GM19025 (cell line): ENCODE results near the gene ITSN2.
A peak's percentile ranks its signal among the peaks of the same experiment; 100 is the strongest.
"Not testable (repeated sequence)": the region's sequence is repeated elsewhere in the genome, so short reads cannot be mapped to it uniquely, and the experiment has no call there.

Experiments
- ATAC-seq: cut with Tn5 transposase; IDR thresholded peaks from one replicate; pipeline ENCODE4 v1.9.1; 2021; ENCODE audit warnings: mild to moderate bottlenecking, low read depth, moderate library complexity; ENCODE audit not compliant: unreplicated experiment

Gene ITSN2

DNA sequence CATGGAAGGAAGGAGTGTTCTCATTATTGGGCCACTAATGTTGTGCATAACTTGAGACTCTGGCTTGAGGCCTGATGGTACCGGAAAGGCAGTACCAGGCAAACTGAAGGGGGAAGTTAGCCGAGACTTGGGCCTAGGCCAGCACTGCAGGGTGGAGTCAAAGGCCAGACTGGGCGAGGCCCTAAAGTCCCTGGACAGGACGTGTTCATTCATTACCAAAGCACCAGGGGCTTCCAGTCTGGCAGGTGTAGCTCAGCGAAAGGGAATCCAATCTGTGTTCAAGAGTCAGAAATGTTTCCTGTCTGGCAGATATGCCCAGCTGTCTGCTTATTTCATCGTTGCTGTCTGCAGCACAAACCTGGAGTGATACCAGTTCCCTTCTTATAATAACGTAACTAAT, 4.7 kb upstream of the ITSN2 start:
- ATAC-seq: no peak

DNA sequence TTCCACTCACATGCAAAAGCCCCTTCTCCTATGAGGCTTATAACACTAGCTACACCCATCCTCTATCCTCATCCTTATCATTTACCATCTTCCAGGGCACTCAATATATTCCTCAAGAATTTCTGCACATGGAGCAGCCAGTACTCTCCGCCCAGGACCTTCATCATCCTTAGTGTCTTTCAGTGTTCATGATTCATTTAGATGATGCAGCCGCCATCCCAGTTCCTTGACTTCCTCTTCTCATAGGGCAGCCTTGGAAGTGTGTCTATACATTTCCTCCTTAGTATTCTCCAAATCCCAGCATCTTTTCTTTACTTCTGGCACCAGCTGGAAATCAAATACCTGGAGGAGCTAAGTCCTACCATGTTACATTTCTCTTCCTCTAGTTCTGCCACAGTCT, 3.0 kb upstream of the ITSN2 start:
- no peak for ATAC-seq

DNA sequence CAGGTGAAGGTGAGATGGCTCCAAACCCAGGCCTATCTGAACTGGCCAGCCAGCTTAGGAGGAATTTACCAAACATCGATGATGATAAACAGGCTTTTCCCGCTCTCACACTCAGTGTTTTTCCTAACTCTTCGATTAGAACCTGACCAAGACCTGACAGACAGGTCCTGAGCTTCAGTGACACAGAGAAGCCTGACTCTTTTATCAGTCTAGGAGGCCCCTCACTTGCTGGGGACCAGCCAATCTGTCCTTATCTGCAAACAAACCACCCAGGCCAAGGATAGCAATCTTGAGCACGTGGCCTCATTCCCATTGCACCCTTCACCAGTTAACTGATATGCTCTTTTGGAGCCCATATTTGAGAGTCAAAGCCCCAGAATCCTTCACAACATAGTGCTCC, 1.9 kb upstream of the ITSN2 start:
- no peak for ATAC-seq

DNA sequence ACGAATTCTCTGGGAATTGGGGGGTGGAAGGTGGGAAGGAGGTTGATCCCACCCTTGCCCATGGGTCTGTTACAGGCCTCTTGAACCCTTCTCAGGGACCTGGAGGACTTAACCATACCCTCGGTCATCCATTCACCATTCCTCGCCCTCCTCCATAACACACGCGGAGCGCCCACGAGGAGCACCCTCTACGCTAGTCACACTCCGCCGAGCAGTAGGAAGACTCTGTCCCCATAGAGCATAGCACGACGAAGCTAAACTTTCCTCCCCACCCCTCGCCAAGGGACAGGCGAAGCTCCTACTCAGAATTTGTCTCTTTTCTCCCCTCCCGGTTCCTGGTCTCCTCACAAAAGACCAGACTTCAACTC, 611 bp upstream of the ITSN2 start:
- no peak for ATAC-seq

DNA sequence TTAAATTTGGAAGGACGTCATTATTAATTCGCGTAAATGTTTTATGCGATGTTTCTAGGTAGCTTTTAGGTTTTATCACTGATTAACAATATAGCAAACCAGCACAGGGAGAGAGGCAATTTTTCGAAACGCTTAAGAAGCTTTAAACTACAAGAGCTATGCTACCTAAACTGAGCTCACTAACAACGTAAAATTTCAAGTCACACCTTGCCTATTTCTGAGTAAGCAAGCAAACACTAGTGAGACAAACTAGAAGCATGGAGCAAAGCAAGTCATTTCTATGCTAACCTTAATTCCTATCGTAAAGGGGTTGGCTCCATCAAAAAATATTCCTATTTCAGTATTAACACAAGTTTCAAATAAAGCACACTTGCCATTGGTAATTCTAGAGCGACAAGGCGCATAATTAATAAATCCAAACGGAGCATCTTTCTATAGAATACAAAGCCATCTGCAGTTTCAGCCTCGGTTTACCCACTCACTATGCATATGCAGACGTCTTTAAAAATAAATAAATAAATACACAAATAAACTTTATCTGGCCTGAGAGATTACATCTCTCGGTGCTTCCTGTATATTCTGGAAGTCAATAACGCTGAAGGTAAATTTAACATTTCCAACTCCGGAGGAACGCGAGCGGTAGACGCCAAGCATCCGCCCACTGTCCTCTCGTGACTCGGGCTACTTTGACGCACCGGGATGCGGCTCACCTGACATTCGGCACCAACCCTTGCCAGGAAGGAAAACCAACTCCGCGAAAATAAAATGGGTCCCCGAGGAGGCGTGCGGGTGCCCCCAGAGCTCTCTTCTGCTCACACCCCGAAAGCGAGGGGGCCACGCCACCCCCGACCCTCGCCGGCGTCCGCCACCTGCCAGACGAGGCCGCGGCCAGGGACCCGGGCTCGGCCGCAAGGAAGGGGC, 947 bp downstream of the ITSN2 start:
- ATAC-seq: no peak

DNA sequence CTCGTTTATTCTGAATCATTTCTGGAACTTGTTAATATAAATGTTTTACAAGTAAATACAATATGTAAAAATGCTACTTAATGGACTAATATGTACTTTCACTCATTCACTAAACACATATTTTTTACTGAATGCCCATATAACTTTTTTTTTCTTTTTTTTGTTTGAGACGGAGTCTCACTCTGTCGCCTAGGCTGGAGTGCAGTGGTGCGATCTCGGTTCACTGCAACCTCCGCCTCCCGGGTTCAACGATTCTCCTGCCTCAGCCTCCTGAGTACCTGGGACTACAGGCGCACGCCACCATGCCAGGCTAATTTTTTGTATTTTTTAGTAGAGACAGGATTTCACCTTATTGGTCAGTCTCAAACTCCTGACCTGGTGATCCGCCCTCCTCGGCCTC, 2.6 kb downstream of the ITSN2 start:
- not testable (repeated sequence) for ATAC-seq

DNA sequence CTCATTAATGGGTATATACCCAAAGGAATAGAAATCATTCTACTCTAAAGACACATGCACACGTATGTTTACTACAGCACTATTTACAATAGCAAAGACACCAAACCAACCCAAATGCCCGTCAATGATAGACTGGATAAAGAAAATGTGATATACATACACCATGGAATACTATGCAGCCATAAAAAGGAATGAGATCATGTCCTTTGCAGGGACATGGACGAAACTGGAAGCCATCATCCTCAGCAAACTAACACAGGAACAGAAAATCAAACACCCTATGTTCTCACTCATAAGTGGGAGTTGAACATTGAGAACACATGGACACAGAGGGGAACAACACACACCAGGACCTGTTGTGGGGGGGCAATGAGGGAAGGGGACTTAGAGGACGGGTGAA, 3.2 kb downstream of the ITSN2 start:
- not testable (repeated sequence) for ATAC-seq

DNA sequence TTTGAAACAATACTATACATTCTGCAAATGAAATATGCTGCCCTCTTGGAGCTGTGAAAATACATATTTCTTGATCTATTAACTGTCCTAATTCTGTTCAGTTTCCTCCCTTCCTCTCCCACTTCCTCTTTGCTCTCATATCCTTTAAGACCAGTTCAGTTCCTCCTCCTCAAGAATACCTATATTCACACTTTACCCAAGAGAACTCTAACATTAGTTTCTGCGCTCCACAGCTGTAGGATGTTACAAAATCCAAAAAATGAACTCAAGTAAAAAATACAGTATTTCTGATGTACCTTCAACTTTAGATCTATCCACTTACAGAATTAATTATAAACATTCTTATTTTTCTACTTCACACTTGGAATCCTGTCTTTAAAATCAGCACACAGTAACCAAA, 5.4 kb downstream of the ITSN2 start:
- no peak for ATAC-seq

DNA sequence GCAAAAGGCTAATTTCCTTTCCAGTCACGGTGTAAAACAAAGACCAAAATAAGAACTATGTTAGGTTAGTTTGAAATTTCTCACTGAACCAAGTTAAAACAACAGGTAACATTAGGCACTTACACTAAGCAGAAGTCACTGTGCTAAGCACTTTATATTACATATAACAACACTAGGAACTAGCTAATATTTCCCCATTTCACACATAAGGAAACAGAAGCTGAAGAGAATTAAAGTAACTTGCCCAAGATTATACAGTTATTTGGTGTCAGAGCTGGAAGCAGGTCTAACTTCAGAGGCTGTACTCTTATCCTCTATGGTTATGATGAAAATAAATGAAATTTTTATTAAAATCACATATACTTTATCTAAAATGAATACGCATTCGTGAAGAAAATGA, 5.9 kb downstream of the ITSN2 start:
- ATAC-seq: no peak

DNA sequence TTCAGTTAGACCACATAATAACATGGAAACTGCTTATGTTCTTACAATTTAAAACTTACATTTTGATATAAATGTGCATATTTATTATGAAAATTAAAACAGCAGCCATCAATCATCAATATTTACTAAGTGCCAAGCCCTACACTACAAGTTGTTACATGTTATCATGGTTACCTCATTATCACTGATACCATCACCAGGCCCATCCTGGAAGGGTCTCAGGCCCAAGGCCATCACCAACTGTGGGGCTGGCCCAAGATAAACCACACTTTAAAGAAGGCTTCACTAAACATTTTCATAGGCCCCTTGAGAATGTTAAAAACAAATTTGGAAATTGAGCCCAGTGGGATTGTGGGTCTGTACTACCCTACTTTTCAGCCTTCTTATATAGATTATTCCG, 6.4 kb downstream of the ITSN2 start:
- ATAC-seq: no peak

DNA sequence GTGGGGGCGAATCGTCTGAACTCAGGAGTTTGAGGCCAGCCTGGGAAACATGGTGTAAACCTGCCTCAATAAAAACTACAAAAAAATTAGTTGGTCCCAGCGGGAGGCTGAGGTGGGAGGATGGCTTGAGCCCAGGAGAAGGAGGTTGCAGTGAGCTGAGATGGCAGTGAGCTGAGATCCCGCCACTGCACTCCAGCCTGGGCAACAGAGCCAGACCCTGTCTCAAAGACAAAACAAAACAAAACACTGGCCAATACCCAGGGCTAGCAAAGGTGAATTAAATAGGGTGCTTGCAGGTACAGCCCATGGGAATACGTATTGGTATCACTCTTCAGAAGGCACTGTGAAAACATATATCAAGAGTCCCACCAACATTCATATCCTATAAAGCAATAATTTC, 7.0 kb downstream of the ITSN2 start:
- no peak for ATAC-seq

DNA sequence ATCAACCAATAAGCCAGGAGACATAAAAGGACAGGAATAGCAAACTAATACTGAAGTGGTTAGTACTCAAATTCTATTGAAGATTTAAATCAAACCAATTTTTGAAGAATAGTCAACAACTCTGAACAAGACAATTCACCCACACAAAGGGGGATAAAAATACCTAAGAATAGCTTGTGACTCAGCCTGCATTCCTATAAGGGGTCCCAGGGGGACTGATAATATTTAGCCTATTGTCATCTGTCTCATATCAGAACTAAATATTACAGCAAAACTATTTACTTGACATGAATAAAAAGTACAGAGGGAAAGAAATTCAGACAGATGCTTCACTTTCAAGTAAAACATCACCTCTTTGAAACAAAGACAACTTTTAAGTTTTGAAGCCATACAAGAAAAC, 7.7 kb downstream of the ITSN2 start:
- ATAC-seq: no peak

DNA sequence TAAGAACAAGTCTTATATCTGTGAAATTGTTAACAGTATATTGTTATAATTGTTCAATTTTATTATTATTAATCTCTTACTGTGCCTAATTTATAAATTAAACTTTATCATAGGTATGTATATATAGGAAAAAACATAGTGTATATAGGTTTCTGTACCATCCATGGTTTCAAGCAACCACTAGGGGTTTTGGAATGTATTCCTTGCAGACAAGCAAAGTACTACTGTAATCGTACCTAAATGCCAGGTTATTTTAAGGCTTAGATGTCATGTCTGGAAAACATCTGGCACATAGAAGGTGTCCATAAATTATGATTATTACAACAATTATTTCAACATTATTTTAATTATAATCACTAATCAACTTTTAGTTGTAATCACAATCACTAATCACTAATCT, 8.4 kb downstream of the ITSN2 start:
- no peak for ATAC-seq

DNA sequence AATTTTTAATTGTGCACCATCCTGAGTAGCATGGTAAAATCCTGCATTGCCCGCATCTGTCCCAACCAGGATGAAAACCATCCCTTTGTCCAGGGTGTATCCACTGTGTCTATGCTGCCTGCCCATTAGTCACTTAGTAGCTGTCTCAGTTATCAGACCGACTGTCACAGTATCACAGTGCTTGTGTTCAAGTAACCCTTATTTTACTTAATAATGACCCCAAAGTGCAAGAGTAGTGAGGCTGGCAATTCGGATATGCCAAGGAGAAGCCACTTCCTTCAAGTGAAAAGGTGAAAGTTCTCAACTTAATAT, 8.8 kb downstream of the ITSN2 start:
- no peak for ATAC-seq

DNA sequence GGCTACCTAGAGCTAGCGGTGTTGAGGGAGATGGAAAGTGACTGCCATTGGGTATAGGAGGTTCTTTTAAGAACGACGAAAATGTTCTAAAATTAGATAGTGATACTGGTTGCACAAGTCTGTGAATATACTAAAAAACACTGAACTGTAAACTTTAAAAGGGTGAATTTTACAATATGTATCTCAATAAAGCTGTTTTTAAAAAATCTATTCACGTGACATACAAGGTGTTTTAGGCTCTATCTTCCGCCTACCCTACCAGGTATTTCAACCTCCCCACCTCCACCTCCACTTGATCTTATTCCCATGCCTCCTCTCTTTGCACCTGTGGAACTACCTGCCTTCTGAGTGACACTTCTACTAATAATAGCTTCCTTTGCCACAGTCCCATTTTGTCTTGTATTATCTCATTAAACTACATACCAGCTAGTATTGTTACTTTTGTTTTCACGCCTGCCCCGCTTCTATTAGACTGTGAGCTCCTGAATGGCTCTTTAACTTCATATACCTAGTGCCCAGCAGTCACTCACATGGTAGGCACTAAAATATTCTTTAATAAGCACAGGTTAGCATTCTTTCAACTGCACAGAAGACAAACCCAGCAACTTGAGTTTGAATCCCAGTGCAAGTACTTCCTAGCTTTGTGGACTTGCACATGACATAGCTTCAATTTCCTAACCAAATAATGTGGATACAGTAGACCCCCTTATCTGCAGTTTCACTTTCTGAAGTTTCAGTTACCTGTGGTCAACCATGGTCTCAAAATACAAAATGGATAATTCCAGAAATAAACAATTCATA, 9.3 kb downstream of the ITSN2 start:
- no peak for ATAC-seq

DNA sequence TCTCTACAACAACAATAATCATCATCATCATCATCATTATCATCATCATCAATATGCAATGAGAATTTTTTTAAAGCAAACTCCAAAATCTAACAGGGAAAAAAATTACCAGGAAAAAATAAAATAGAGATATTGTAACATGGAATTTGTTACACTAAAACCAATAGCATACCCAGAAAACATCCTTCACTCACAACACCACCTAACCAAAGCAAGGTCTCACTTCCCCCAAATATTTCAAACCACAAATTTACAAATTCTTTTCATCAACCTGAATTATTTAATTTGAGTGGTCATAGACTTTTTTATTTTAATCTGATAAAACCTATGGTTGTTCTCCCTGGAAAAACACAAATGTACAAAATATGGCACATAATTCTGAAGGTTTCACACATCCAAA, 11.2 kb downstream of the ITSN2 start:
- no peak for ATAC-seq

DNA sequence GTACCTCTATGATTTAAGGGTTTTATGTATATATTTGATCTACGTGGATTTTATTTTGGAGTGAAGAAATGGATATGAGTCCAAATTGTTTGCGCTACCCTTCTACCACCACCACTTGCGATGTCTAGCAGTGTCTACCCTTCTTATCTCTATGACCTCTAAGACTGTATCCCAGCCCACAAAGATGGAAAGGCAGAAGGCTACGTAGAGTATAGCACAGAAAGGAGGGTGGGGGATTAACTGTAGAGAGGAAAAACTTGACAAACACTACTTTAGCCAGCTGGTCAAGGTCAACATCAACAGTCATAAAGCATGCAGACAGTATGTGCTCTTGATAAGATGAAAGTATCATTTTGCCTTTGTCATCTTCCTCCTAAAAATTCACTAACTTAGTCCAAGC, 14.4 kb downstream of the ITSN2 start:
- ATAC-seq: no peak

DNA sequence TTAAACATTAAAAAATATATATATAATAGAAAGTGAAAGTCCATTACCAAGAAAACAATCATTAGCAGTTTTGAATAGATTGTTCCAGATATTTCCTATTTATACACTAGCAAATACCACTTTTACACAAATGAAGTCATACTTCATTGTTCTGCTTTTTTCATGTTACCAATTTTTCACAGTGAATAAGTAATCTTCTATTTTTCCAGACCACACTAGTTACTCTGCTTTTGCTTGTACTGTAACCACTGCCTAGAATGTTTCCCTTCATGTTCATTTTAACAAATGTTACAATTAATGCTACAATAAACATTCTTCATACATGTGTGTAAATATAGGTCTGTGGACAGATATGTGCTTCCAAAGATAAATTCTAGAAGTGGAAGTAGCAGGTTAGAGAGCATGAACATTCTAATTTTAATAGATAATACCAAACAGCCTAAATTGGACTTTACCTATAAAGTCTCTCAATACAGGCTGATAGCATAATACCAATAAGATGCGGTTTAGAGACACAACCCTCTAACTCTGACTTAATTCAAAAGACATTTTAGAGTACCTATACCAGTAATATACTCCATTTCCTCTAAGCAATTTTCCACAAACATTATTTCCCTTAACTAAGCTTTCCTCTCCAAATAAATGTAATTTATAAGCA, 17.0 kb downstream of the ITSN2 start:
- no peak for ATAC-seq

DNA sequence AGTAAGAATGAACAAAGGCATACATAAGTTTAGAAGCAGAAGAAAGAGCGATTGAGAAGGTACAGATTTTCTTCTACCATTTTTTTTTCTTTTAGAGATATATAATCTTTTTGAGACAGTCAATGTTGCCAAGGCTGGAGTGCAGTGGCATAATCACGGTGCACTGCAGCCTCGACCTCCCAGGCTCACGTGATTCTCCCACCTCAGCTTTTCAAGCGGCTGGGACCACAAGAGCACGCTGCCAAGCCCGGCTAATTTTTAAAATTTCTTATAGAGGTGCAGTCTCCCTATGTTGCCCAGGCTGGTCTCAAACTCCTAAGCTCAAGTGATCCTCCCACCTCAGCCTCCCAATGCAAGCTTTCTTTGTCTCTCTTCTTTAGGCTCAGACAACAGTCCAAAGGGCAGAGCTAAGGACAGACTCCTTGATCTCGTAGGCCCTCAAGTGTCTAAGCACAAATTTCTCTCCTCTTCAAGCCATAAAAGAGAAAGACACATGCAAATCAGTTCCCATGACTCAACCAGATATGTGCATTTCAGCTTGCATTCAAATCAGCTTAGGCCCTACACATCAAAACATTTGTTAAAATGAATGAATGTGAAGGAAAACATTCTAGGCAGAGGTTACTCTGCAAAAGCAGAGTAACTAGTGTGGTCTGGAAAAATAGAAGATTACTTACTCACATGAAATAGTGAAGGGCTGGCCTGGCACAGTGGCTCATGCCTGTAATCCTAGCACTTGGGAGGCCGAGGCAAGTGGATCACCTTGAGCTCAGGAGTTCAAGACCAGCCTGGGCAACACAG, 18.0 kb downstream of the ITSN2 start:
- peak; percentile 63 for ATAC-seq

DNA sequence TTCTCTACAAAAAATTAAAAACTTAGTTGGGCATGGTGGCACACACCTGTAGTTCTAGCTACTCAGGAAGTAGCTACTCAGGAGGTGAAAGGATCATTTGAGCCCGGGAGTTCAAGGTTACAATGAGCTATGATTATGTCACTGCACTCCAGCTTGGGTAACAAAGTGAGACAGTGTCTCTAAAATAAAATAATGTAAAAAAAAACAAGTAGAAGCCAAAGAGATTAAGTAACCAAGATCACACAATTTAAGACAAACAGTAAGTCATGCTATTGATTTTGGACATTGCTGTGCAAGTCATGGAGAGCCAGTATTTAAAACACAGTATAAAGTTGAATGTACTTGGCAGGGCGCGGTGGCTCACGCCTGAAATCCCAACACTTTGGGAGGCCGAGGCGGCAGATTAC, 20.5 kb downstream of the ITSN2 start:
- ATAC-seq: no peak

DNA sequence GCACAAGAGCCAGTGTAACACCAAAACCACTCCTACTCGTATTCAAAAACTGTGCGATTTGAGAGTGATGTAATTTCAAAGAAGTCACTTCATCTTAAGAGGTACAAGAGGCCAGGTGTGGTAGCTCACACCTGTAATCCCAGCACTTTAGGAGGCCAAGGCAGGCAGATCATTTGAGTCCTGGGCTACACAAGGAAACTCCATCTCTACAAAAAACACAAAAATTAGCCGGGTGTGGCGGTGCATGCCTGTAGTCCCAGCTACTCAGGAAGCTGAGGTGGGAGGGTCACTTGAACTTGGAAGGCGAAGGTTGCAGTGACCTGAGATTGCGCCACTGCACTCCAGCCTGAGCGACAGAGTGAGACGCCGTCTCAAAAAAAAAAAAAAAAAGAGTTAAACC, 21.2 kb downstream of the ITSN2 start:
- ATAC-seq: not testable (repeated sequence)
